K562 (cell line): ENCODE results near the gene PDE11A. TPM values are rescaled to one million over a fixed set of nuclear protein-coding genes. Genes with fewer than 3 reads are reported as not detected.

Experiments used
- ATAC-seq: fragments of 200-7000 bp; cut with Tn5 transposase; 3 replicates; pipeline ENCODE4 v1.9.1; 2020; ENCODE audit warnings: moderate library complexity
- BruUV-seq: library from RNA; stranded (reverse); fragments of 400-500 nt; replicated peaks from 2 replicates; lab custom pipeline; 2021; lab: Mats Ljungman, UMichigan
- CTCF ChIA-PET: fragments of 300-600 bp; formaldehyde crosslinking; extraction: SDS; loops from one replicate; lab custom pipeline; 2021; ENCODE audit warnings: low intra/inter-chr PET ratio; lab: Yijun Ruan, JAX
- POLR2A ChIA-PET: fragments of 300-600, 350-650 bp; sonication (Branson Sonifier 250); formaldehyde crosslinking; extraction: SDS; loops from one replicate; lab custom pipeline; 2021; ENCODE audit warnings: antibody characterized with exemption, inconsistent platforms; lab: Yijun Ruan, JAX
- DNase-seq, 4 experiments: peaks; one replicate each; pipeline versions ENCODE4 v3.0.0 to v3.0.0-alpha.2; 2011 to 2018; ENCODE audit warnings: low spot score in 3 of 4, mixed read lengths in 3 of 4; ENCODE audit errors: extremely low read depth in 1 of 4
- FAIRE-seq: peaks from 2 replicates; lab custom pipeline; 2011; peaks lifted over from hg19 to GRCh38; lab: Jason Lieb, UNC
- H2AFZ ChIP-seq: 2 replicates; pipeline ENCODE4 v1.6.0; 2011; ENCODE audit warnings: low read depth, low read length, control low read depth, inconsistent platforms
- H3K27ac ChIP-seq: fragments of 200-600 bp; 3 replicates; pipeline ENCODE4 v1.8.0; 2011; ENCODE audit warnings: low read depth, mild to moderate bottlenecking, control low read depth, inconsistent platforms, low read length, moderate library complexity, mixed read lengths; ENCODE audit errors: extremely low read depth
- H3K27me3 ChIP-seq, 2 experiments: fragments of 300-600 bp in 1 of 2; 2 replicates in 1 of 2; 3 replicates in 1 of 2; pipeline versions ENCODE4 v1.6.0 to v1.8.0; 2011; ENCODE audit warnings: inconsistent platforms in 2 of 2, low read length in 2 of 2, mild to moderate bottlenecking in 1 of 2, mixed read lengths in 1 of 2, moderate library complexity in 1 of 2; ENCODE audit not compliant: control insufficient read depth in 2 of 2, insufficient read depth in 2 of 2
- H3K36me3 ChIP-seq: fragments of 300-600 bp; 3 replicates; pipeline ENCODE4 v1.8.0; 2011; ENCODE audit warnings: mild to moderate bottlenecking, low read length, inconsistent platforms; ENCODE audit not compliant: control insufficient read depth, insufficient read depth
- H3K4me1 ChIP-seq, 2 experiments: fragments of 200-600 bp in 1 of 2; replicated peaks in 1 of 2; 2 replicates in 1 of 2; 3 replicates in 1 of 2; pipeline versions ENCODE4 v1.5.1 to v1.8.0; 2011; ENCODE audit warnings: inconsistent platforms in 2 of 2, low read length in 2 of 2, mild to moderate bottlenecking in 1 of 2, mixed read lengths in 1 of 2, moderate library complexity in 1 of 2; ENCODE audit not compliant: control insufficient read depth in 2 of 2, insufficient read depth in 2 of 2
- H3K4me2 ChIP-seq: 2 replicates; pipeline ENCODE4 v1.6.1; 2011; ENCODE audit warnings: low read length, control low read depth, inconsistent platforms, mixed read lengths; ENCODE audit not compliant: insufficient read depth
- H3K4me3 ChIP-seq: fragments of 200-600 bp; sonication (generic), shearing (Covaris generic); 2 replicates; pipeline ENCODE4 v1.5.1; 2016; ENCODE audit warnings: control low read depth, inconsistent platforms
- H3K79me2 ChIP-seq: fragments of 200-600 bp; 3 replicates; pipeline ENCODE4 v1.8.0; 2011; ENCODE audit warnings: low read length, inconsistent platforms; ENCODE audit not compliant: control insufficient read depth, insufficient read depth
- H3K9ac ChIP-seq, 2 experiments: 2 replicates each; pipeline versions ENCODE4 v1.6.0 to v1.6.1; 2011; ENCODE audit warnings: low read depth in 2 of 2, low read length in 2 of 2, control low read depth in 1 of 2, inconsistent platforms in 1 of 2, mild to moderate bottlenecking in 1 of 2, mixed read lengths in 1 of 2; ENCODE audit not compliant: insufficient read depth in 1 of 2
- H3K9me1 ChIP-seq: one replicate; pipeline ENCODE4 v1.6.0; 2011; ENCODE audit warnings: inconsistent platforms, mild to moderate bottlenecking, low read length, moderate library complexity; ENCODE audit not compliant: control insufficient read depth, insufficient read depth
- H3K9me3 ChIP-seq: replicated peaks from 2 replicates; pipeline ENCODE4 v1.5.1; 2011; ENCODE audit warnings: low read depth, low read length, inconsistent platforms; ENCODE audit not compliant: control insufficient read depth, insufficient read depth
- H4K20me1 ChIP-seq: replicated peaks from 2 replicates; pipeline ENCODE4 v1.6.1; 2011; ENCODE audit warnings: low read length, inconsistent platforms, mixed read lengths; ENCODE audit not compliant: control insufficient read depth, insufficient read depth
- CBX8 ChIP-seq: fragments of 200-600 bp; sonication (generic); IDR thresholded peaks from 2 replicates; pipeline ENCODE4 v1.6.1; 2012; ENCODE audit warnings: borderline replicate concordance, mixed run types, low read depth, mild to moderate bottlenecking, moderate library complexity, mixed read lengths, low read length, control low read depth, inconsistent platforms; ENCODE audit not compliant: poor library complexity, severe bottlenecking; ENCODE audit errors: extremely low read depth
- CHD4 ChIP-seq: fragments of 200-600 bp; sonication (generic); IDR thresholded peaks from 3 replicates; pipeline ENCODE4 v1.6.1; 2012; ENCODE audit warnings: low read depth, mild to moderate bottlenecking, mixed read lengths, low read length, inconsistent platforms; ENCODE audit not compliant: insufficient read depth, insufficient replicate concordance, poor library complexity, severe bottlenecking
- MEF2D ChIP-seq: conservative IDR thresholded peaks from 2 replicates; pipeline ENCODE4 v1.6.1; 2016; ENCODE audit warnings: low read depth, missing genetic modification characterization, missing compliant biosample characterization
- MYC ChIP-seq, 2 experiments: fragments of 250-450 bp in 1 of 2; sonication (Bioruptor Pico) in 1 of 2; IDR thresholded peaks; 2 replicates each; pipeline versions ENCODE4 v1.5.1 to v1.6.1; 2012 to 2021; ENCODE audit warnings: low read depth in 2 of 2, borderline replicate concordance in 1 of 2, improper control_type of control experiment in 1 of 2, low read length in 1 of 2, mild to moderate bottlenecking in 1 of 2, moderate library complexity in 1 of 2
- RCOR1 ChIP-seq, 2 experiments: IDR thresholded peaks; 2 replicates each; pipeline ENCODE4 v1.6.1; 2012; ENCODE audit warnings: low read depth in 2 of 2, low read length in 2 of 2, borderline replicate concordance in 1 of 2, improper control_type of control experiment in 1 of 2
- SMAD3 ChIP-seq: fragments of 450-650 bp; formaldehyde crosslinking; conservative IDR thresholded peaks from 2 replicates; pipeline ENCODE4 v1.4.0; 2020; ENCODE audit warnings: mild to moderate bottlenecking
- TARDBP ChIP-seq: fragments of 450-650 bp; IDR thresholded peaks from 2 replicates; pipeline ENCODE4 v1.6.1; 2016
- ZNF217 ChIP-seq: sonication (generic); formaldehyde crosslinking; IDR thresholded peaks from 2 replicates; pipeline ENCODE4 v1.8.0; 2022; ENCODE audit warnings: mild to moderate bottlenecking, missing genetic modification reagents
- WGBS: fragments of 100-300 bp; shearing (Covaris generic); methylation state at CpG from one replicate; pipeline ENCODE4 v1.1.6; 2016; ENCODE audit warnings: low coverage, mixed read lengths; ENCODE audit not compliant: insufficient coverage; ENCODE audit errors: missing lambda C conversion rate; 5-methylcytosine and 5-hydroxymethylcytosine counted together
- in situ Hi-C: fragments of 300-500 bp; cut with MboI; formaldehyde crosslinking; loops from 4 replicates; pipeline ENCODE4 v1.15.0; 2018; ENCODE audit warnings: inconsistent platforms, mixed read lengths
- intact Hi-C: fragments of 100-400 bp; cut with micrococcal nuclease; formaldehyde crosslinking; loops from 2 replicates; pipeline ENCODE4 v1.14.2; 2022
- polyA plus RNA-seq, 8 experiments: library from polyadenylated mRNA; depleted of rRNA in 4 of 8; stranded (reverse) in 5 of 8; unstranded in 3 of 8; fragments of >200 nt; fragmentation: Nextera tagmentation in 2 of 8; fragmentation: Illumina TruSeq in 1 of 8; extraction: Ambion mirVana in 2 of 8; extraction: Trizol in 1 of 8; gene quantifications; 2 replicates each; pipeline versions ENCODE4 v1.2.1 to v1.2.3, GENCODE V29; 2011 to 2014; ENCODE audit warnings: inconsistent platforms in 1 of 8, missing spikeins in 1 of 8
- total RNA-seq, 7 experiments: library from RNA; depleted of rRNA in 6 of 7; stranded (reverse); fragments of >200 nt in 6 of 7; fragmentation: Illumina TruSeq in 2 of 7; extraction: Trizol in 2 of 7; gene quantifications; 2 replicates each; pipeline versions ENCODE4 v1.2.1 to v1.2.3, GENCODE V29; 2011 to 2021; ENCODE audit warnings: low replicate concordance in 1 of 7
- TF ChIP-seq, protein P1 (sequence below): fragments of 450-650 bp; formaldehyde crosslinking; IDR thresholded peaks from 2 replicates; pipeline ENCODE4 v1.4.0; 2020; ENCODE audit warnings: mild to moderate bottlenecking, moderate library complexity

Gene PDE11A
- total and polyA plus RNA-seq, 9 of the 15 experiments (the other 6 are each of a cell fraction or from before 2014, with no cell fraction given) = 3.2 to 22.1 (median 5.7) TPM

DNA sequence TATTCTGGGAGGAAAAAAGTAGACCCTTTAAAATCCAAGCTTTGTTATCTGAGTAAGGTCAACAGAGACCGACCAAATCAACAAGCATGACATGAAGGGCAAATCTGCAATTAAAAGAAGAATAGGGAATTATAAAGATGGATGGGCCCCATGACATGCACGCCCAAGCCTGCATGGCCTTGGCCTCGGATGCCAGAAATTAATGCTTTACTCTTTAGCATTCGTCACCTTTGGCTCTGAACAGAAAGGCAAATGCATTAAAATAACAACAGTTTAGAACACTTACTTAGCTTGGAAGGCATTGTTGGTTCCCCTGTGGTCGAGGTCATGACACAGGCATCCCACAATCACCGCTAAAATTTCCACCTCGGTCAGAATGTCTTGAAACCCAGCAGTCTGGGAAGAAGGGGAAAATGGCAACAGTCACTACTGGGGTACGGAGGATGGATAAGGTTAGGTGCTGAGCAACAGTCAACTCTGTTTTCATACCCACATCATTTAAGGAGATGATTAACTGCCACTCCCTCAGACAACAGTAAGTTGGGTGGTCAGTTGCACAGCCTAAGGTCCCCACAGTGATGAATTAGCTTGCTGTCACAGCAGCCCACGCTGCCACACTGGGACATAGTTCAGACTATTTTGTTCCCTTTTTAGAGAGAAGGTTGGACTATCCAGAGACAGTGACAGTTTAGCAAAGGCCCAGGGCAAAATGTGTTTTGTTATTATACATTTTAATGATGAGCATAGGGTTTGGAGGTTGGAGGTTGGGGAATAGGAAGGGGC, 360.9 kb downstream of the PDE11A start (continued):
- no peak for TF ChIP-seq CHD4
- no peak for TF ChIP-seq MEF2D (tag)
- no peak for TF ChIP-seq ZNF217 (CRISPR knock-in tag)
- TF ChIP-seq MYC (IDR thresholded peaks at IDR 0.05; ENCODE audit: low read depth, low read length) = no peak
- no peak for TF ChIP-seq MYC (CRISPR knock-in tag; IDR thresholded peaks at IDR 0.05; ENCODE audit: borderline replicate concordance, low read depth)

DNA sequence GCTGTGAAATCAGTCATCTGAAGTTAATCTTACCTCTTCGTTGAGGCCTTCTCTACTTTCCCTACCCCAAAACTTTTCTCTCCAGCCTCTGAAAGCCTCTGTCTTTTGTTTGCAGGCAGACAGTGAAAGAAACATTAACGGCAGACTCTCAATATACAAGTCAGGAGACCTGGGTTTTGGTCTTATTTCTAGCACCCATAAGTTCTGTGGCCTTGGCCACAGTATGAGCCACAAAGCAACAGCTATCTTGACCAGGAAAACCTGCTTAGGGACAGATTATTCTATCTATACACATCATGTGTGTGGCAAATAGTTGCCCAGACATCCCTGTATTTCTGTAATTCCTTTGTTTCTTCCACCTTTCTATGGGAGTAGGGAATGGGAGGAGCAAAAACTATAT, 361.7 kb downstream of the PDE11A start:
- H3K27ac ChIP-seq = no peak overlapping the region

More for the DNA sequence above, 361.7 kb downstream of the PDE11A start:
- POLR2A ChIA-PET = interaction anchor here (0.7 to 0.9 kb wide), 3 partner anchors 42 to 165 kb away, joined by 3 read pairs; no protein-coding TSS in a partner anchor
- no peaks in the 10 kb centered on the region for H3K9me3 ChIP-seq
- no peak overlapping the region for H3K4me3 ChIP-seq
- H3K9me1 ChIP-seq = no peaks in the 10 kb centered on the region
- no peaks in the 10 kb centered on the region for H3K36me3 ChIP-seq
- H4K20me1 ChIP-seq = peaks cover 3% of the 10 kb centered on the region; the same call in 1 of the 2 replicates
- in situ Hi-C loops = no loop called here
- BruUV-seq = no TSS peak
- ATAC-seq (no peak), DNase-seq (no peak), FAIRE-seq (no peak)
- H3K9ac ChIP-seq = no peak overlapping the region
- no peak overlapping the region for H3K4me2 ChIP-seq
- intact Hi-C loops = no loop called here
- peaks cover 2 to 15% of the 10 kb centered on the region in 2 experiments; a peak in 1 of 5 replicates for H3K27me3 ChIP-seq
- 18% methylated on average over 2 of the region's 2 CpGs for WGBS
- no peaks in the 10 kb centered on the region for H3K79me2 ChIP-seq
- peaks cover 0 to 18% of the 10 kb centered on the region in 2 experiments; a peak in 3 of 5 replicates for H3K4me1 ChIP-seq
- no peak for TF ChIP-seq SMAD3
- TF ChIP-seq RCOR1 (IDR thresholded peaks at IDR 0.05; ENCODE audit: borderline replicate concordance in 1 of 2, low read depth in 2 of 2, low read length in 2 of 2) = no peak
- TF ChIP-seq, protein P1, sequence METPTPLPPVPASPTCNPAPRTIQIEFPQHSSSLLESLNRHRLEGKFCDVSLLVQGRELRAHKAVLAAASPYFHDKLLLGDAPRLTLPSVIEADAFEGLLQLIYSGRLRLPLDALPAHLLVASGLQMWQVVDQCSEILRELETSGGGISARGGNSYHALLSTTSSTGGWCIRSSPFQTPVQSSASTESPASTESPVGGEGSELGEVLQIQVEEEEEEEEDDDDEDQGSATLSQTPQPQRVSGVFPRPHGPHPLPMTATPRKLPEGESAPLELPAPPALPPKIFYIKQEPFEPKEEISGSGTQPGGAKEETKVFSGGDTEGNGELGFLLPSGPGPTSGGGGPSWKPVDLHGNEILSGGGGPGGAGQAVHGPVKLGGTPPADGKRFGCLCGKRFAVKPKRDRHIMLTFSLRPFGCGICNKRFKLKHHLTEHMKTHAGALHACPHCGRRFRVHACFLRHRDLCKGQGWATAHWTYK (CRISPR knock-in tag) = peak; percentile 90
- TF ChIP-seq CBX8 = no peak
- no peak for TF ChIP-seq TARDBP
- CTCF ChIA-PET = no interaction called here
- H2AFZ ChIP-seq = no peak overlapping the region
